Measurements from ENCODE around the gene PSD4.

DNA sequence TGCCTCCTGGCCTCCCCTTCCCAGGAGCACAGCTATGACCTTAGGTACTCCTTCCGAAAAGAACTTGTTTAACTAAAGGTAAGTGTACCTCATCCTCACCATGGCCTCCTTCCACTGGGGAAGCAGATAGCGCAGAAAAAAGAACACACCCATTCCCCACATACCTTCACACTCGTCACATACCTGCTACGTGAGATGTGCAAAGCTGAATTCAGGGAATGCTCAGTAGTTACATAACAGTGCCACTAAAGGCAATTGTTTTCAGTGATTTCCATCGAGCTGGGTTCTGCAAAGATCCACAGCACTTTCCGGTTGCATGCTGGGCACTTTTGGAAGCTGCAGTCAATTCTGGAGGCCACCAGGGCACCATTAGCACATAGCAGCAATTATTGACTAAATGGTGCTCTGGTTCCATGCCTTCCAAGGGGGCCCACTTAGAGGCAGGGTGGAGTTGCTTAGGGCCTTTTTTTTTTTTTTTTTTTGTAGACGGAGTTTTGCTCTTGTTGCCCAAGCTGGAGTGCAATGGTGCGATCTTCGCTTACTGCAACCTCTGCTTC, 63.9 kb downstream of the PSD4 start:
- TF ChIP-seq, protein P1, sequence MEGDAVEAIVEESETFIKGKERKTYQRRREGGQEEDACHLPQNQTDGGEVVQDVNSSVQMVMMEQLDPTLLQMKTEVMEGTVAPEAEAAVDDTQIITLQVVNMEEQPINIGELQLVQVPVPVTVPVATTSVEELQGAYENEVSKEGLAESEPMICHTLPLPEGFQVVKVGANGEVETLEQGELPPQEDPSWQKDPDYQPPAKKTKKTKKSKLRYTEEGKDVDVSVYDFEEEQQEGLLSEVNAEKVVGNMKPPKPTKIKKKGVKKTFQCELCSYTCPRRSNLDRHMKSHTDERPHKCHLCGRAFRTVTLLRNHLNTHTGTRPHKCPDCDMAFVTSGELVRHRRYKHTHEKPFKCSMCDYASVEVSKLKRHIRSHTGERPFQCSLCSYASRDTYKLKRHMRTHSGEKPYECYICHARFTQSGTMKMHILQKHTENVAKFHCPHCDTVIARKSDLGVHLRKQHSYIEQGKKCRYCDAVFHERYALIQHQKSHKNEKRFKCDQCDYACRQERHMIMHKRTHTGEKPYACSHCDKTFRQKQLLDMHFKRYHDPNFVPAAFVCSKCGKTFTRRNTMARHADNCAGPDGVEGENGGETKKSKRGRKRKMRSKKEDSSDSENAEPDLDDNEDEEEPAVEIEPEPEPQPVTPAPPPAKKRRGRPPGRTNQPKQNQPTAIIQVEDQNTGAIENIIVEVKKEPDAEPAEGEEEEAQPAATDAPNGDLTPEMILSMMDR (IDR thresholded peaks at IDR 0.05), result no peak
- no peak for TF ChIP-seq POLR2A (IDR thresholded peaks at IDR 0.05)

All from adrenal gland (tissue), 5 donors.